NOMO-1 (cell line): ENCODE data around the gene PTPRE.

Experiments
- DNase-seq, 2 experiments: peaks; one replicate each; lab custom pipeline; 2025; ENCODE audit not compliant: unreplicated experiment in 2 of 2; lab: John Stamatoyannopoulos, UW

PTPRE gene

DNA sequence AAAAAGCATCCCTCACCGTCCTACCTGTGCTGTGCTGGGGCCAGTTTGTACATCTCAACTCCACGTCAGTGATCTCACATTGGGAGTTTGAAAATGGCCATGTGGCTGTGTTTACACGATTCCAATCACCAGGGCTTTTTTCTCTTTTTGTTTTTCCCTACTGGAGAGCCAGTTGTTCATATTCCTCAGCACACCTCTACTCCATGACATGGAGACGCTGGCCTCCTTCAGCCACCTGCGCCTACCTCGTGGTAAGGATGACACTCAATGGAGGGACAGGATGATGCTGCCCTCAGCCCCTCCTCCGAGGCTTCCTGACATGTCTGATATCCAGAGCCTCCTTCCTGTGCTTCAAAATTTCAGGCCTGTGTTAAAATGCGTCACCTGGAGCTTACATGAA is 24.5 kb upstream of the PTPRE start:
- no peak for DNase-seq

DNA sequence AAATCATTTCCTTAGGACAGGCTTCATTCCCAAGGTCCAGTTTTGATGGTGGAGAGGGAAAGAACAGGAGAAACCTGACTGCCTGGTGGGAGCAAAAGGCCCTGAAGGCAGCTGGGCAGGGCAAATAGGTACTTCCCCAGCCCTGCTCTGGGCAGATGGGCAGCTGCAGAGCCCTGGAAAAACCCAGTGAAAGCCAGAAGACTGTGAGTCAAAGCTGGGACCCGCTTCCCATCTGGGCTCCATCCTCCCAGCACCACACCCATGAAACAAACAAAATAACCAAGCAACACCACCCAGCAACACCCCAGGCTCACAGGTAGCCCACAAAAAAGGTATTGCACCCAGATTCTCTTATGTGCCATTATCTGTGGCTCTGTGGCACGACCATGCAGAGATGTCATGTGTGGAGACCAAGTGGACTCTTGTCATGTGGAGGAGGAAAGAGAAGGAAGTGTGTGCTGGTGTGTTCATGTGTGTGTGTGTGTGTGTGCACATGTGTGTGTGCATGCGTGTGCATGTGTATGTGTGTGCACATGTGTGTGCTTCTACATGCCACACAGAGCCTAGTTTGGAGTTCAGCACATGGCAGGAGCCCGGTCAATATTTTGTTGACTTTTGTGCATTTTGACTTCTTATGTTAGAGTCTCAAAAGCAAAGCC is 24.0 kb upstream of the PTPRE start:
- DNase-seq = no peak

DNA sequence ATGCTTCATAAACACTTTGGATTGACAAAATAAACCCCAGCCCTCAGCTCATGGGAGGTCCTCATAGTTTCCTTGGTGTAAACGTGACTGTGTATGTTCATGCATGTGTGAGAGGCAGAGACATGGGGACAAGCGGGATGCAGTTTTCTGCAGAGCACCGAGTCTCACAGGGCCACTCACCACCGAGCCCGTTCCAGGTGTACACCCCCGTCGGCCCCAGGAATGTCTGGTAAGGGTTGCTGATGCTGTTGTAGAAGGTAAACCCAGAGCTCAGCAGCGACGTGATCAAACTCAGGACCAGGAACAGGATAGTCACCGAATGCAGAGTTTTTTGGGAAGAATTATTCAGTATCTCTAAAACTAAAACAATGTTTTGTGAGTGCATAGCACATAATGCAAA is 23.4 kb upstream of the PTPRE start:
- DNase-seq = no peak

DNA sequence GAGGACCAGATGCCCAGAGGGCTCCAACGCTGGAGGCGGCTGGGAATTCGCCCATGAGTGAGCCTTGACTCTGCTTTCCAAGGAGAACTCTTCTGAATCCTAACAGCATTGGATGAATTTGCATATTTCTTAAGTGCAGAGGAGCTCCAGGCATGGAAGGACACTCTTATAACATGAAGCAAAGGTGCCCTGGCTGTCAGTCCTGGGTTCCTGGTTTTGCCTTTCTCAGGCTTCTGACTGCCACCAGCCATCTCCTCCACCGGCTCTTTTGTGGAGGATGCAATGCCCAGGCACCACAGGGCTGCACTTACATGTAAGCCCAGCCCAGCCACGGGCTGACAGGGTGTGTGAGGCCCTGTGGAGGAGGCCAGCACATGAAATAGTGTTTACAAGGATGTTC is 22.4 kb upstream of the PTPRE start:
- no peak for DNase-seq

DNA sequence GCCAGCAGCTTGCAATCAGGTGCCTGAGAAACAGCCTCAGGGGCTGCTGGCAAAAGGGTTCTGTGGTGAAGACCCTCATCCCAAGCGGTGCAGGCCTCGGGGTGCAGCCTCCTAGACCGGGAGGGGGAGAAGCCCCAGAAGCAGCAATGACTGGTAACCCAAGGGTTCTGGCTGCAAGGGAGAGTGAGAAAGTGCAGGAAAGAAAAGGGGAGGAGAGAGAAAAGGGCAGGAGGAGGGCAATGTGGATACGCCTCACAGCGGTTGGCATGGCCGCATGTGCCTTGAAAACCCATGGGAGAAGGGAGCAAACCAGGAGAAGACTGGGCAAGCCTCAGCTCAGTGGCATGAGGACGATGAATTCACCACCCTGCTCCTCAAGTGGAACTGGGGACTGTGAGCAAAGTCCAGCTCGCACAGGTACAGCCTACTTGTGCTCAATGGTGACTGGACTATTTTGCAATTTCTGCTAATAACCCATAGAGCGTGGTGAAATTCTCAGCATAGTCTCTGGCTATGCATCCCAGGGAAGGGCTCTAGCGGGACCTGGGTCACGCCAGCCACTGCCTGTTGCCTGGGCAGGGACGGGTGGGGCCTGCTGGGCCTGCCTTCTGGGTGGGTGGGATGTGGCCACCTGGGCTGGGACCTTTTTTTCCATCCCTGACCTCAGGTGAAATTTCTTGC is 20.4 kb upstream of the PTPRE start:
- no peak for DNase-seq

DNA sequence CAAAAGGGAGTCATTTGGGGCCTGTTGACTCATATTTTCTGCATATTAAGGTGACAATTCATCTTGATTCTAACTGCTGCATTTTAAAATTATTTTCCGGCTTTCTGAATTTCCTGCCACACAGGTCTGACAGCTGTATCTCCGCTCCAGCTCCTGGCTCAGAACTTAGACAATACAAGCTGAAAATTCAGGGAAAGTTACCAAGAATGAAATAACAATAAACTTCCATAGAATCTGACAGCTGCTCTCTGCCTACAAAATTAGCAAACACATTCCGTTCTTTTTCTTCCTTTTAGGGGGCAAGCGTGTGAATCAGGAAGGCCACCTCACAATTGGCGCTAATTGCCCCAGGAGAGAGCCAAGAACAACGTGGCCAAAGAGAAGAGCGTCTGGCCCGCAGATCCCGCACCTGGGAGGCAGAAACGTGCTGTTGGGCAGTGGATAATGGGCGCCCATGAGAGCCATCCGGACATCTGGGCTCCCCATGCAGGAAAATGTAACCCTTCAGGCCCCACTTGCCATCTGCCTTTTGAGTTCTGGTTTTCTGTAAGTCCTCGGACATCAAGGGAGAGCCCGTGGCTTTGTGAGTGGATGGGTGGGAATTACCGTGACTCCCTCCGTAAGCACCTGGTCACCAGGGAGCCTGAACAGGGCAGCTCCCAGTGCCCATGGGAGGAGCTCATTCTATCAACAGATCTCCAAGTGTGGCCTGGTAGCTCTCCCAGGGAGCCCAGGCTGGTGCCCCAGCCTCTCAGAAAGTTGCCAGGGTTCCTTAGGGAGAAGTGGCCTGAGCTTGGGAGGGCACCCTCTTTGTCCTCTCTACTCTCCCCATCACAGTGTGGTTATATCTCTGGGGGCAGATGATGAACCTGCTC is 19.1 kb upstream of the PTPRE start:
- DNase-seq = no peak

DNA sequence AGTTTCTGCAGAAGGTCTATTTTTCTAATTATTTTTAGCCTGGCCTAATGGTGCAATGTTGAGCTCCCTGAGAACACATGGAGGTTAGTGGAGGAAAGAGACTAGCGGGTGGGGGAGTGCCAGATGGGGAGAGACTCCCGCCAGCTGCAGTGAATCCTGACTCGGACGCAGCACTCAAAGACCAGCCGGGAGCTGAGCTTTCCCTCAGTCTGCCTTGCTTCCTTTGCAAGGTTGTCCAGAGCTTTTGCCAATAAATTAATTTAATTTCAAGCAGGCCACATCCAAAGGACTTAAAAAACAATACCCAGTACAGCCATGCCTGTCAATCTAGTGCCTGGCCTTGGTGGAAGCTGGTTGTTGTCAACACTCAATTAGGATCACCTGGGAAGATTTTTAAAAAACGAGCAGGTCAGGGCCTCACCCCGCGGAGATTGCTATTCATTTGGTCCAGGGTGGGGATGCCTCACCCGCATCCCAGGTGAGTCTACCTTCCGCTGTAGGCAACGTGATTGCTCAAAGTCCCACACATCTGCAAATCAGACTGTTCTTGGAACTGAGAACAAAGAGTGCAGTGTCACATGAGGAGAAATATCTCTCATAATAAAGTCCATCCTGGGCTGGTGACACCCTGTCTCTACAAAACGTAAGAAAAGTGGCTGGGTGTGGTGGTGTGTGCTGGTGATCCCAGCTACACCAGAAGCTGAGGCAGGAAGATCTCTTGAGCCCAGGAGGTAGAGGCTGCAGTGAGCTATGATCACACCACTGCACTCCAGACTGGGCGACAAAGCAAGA is 18.2 kb upstream of the PTPRE start:
- DNase-seq = no peak

DNA sequence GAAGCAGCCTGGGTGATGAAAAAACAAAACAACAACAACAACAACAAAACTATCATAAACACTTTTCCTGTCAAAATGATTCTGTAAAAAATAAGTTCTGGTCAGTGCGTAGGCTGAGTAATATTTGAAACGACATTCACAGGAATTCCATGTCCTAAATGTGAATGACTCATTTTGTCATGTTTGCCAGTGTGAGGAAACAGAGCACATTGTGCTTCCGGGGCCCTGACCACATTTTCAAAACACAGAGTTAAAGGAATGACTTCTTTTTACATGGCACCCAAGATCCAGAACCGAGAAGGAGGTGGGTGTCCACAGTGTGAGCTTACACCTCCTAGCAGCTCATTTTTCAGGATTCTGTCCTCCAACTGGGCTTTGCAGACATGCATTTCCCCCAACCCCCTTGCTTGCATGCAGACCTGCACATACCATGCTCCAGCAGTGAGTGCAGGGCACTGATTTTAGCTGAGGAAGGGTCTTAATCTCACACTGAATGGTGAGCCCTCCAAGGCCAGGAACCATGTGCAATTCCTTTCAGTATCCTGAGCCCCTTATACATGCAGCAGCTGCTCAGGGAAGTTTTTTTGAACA is 17.2 kb upstream of the PTPRE start:
- no peak for DNase-seq

DNA sequence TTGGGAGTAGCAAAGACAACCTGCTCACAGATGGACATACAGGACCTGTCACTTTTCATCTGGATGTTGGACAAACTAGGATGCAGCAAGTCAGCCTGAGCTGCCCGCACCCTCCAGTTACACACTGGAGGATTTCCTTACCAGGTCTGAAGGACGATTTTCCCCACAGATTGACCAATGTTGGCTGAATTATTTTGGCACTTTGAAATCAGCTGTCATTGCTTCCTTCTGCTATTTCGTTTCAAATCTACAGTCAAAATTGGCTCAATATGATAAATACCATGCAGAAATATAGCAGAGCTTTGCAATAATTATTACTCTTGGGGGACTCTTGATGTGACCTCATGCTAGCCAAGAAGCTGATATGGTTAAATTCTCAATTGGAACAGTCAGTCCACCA is 16.7 kb upstream of the PTPRE start:
- DNase-seq = no peak

DNA sequence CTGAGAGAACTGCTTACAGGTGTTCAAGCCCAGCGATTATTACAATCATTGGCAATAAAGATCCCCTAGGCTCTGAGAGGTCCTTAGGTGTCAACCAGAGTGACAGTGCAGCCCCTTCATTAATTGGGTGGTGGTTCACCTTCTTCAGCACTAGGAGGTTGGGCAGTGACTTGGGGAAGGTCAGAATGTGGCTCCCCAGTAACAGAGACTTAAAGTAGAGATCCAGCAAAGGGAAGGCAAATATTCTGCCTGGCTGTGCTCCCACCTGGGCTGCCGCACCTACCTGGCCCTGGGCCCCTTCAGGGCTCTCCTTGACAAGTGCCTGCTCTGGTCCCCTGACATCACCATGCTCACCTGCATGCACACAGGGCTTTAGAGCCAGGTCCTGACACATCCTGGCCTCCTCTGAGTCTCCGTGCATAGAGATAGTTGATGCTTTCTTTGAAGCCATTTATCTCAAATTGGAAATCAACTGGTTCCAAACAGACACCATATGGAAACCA is 16.0 kb upstream of the PTPRE start:
- no peak for DNase-seq

DNA sequence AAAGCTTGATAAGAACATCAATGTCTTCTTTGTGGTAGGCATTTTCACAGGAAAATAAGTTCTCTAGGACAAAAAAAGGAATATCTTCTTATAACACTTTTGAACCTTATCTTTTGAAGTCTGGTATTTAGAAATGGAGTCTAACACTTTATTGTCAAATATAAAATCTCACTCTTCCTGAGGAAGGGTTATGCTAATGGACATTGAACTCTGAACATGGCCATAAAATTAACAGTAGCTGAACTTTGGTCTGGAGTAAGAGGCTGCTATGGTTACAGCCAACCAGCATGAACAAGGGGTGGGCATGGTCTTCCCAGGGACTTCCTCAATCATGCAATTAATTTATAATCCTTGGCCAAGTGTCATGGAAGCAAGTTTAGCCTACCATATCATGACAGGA is 14.2 kb upstream of the PTPRE start, which contains the start of gene CLRN3:
CLRN3 (minus strand) TSS at position 199 of the 400 bp plus-strand sequence; CDS start at position 42, 157 bp downstream.
- no peak for DNase-seq

DNA sequence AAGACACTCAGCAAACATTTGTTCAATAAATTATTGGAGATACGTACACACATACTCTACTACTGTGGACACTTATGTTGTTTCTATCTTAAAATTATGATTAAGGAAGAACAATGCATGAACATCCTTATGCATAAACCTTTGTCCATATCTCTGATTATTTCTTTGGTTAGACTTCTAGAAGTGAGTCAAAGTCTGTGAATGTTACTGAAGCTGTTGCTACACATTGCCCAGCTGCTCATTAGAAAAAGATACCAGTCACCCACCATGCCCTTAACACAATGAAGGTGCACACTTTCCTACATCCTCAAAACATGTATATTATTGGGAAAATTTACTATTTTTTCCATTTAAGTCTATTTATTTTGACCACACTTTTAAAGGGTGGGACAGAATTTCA is 12.8 kb upstream of the PTPRE start:
- DNase-seq = no peak

DNA sequence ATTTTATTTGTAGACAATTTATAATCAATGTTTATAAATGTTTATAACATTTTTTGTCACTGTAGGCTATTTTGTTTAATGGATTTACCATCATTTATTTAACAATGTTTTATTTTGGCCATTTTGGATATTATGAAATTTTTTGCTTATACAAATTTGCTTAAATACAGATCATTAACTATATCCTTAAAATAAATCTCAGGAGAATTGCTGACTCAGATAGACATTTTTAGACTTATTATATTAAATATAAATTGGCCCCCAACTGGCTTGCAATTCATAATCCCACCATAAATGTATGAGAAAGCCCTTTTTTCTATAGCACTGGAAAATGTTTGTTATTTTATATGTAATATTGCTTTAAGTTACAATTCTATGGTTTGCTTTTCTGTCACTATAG is 10.3 kb upstream of the PTPRE start:
- DNase-seq = no peak

DNA sequence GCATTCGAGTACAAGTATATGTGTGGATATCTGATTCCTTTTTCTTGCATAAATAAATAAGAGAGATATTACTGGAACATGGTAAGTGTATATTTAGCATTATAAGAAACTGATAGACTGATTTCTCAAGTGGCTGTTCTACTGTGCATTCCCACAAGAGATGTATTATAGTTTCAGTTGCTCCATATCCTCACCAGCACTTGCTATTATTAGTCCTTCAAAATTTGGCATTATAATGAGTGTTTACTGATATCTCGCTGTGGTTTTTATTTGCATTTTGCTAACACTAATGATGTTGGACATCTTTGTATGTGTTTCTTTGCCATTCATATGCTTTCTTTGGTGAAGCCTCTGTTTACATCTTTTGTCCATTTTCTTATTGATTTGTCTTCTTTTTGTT is 9.7 kb upstream of the PTPRE start:
- DNase-seq = no peak

DNA sequence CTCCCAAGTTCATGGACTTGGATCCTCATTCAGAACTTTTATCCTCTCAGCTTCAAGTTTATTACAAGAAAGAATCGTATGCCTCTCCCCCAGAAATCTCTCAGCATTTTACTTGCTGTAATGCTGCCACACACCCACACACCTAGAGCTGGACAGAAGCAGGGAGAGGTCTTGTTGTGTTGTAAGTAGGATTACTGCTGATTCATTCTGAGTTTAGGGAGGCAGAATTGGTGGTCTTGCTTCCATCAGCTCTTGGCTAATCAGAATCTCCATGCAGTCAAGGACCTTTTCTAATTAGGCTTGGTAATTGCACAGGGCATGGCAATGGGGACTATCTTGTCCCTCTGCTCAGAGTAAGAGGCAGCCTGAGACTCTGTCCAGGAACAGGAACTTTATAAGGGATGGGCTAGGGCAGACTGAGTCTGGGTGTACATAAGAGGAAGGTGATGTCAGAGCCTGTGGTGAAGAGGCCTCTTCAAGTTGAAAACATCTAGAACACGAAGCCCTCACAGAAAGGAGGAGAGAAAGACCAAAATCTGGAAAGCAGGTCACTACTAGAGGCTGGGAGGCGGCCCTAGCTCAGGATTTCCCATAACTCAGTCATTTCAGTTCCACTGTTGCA is 7.0 kb upstream of the PTPRE start:
- peak; percentile 69 to 77 for DNase-seq

DNA sequence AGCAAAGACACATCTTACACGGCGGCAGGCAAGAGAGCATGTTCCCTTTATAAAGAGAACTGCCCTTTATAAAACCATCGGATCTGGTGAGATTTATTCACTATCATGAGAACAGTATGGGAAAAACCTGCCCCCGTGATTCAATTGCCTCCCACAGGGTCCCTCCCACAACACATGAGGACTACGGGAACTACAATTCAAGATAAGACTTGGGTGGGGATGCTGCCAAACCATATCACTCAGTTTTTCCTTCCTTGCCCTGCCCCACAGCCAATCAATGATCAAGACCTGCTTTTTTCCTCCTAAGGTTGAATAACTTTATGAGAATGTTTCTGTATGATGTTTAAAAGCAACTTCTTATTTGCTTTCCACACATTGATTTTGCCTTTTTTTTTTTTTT is 3.1 kb upstream of the PTPRE start:
- DNase-seq = no peak

DNA sequence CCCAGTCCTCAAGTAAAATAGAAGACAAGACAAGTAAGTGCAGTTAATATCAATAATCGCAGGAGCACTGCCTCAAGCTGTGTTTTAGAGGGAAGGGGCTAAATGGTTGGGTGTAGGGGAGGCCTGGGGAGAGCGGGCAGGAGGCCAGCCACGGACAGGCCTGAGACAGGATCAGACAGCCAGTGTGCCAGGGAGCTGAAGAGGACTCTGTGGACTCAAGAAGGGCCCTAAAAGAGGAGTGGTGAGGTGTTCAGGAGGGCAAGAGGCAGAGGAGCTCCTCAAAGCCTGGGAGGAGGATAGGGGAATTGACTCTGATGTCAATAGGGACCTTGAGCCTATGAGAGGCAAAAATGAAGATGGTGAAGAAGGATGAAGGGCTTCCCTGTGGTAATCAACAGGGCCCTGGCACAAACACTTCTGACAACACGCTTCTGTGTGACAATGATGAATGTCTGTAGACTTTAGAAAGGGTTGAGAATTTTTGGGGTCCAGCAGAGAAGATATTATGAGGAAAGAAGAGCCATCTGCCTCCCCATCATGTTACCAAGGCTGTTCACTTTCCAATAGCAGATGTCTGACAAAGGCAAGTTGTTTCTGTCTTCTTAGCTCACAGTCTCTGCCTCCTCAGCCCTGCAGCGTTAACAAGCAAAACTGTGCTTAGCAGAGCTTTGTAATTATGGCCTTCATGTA is 2.4 kb upstream of the PTPRE start:
- DNase-seq = no peak

DNA sequence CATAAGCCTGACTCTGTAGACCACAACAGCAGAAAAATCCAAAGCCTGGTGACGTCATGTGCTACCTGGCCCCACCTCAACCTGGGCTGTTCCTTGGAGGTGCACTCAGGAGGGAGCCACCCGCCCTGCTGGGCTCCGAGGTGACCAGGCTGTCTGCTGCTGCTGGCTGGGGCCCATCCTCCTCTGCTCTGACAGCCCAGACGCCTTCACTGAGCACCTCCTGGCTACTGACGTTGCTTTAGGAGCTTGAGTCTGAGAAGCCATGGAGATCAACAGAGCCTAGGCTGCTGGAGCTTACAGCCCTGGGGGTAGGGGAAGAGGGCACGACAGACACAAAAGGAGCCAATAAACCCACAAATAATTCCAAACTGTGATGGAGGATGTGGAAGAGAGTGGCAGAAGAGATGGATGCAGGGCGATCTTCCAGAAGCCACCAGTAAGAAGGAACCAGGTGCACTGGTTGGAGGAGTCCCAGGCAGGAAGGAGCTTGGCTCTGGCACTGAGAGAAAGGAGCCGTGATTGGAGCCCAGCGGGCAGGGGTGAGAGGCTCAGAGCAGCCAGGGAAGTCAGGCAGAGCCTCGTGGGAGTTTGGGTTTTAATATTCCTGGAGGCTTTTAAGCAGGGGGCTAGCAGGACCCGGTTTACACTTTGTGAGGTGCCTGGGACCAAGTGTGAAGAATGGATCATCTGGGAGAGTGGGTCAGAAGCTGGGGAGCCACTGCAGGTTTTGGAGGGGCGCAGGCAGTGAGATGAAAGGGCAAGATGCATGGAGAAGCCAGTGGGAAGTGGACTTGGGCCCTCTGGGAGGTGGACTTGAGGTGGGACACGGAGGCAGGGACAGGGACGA is 1.7 kb upstream of the PTPRE start:
- no peak for DNase-seq
